ENCODE measurements around the gene EHBP1L1.
A peak's percentile ranks its signal among the peaks of the same experiment; 100 is the strongest.

Gene EHBP1L1

DNA sequence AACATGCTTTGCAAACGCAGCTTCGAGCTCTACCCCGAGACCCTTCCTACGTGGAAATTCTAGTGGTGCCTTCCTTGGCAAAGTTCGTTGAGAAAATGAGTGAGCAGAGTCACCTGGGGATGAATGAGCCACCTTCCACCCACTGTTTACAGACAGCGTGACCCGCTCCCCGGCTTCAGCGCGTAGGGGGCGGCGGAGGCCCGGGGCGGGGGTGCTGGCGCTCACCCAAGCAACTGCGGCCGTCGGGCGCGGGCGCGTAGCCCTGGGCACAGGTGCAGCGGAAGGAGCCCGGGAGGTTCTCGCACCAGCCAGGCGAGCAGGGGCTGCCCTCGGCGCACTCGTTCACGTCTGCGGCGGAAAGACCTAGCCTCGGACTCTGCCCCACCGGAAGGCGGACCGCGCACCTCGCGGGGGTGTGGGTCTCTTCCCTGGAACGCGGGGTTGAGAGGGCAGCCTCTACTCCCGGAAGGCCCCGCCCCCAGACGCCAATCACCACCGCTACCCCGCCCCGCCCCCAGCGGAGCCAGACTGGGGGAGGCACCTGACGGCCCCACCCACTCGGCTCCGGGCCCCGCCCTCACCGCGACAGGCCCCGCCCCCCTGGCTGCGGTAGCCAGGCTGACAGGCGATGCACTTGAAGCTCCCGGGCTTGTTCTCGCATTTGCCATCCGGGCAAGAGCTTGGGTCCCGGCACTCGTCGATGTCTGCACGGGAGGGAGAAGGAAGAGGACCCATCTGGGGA, 29.5 kb upstream of the EHBP1L1 start:
- peak; percentile 98 for DNase-seq (ENCODE audit: low read depth in 2 of 2, low spot score in 1 of 2)

GRCh38 chr11:65547446-65548125, 28.3 kb upstream of the EHBP1L1 start:
- peak in 1 of 2 donors; percentile 32 for DNase-seq (ENCODE audit: low read depth in 2 of 2, low spot score in 1 of 2)

- no peak for DNase-seq (ENCODE audit: low read depth in 2 of 2, low spot score in 1 of 2)
Measured at GRCh38 chr11:65548395-65548794, 27.5 kb upstream of the EHBP1L1 start.

DNA sequence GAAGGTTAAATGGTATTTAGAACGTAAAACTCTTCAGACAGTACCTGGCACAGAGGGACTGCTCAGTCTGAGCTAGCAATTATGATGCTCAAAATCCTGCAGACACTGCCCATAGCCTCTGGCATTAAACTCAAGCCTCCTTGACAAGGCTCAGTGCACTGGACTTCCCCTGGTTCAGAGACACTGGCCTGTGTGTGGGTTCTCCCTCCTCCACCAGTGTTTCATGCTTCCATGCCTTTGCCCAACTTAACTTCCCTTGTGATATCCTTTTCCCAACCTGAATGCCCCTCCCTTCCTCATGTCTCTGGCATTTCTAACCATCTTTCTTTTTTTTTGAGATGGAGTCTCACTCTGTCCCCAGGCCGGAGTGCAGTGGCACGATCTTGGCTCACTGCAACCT, 26.8 kb upstream of the EHBP1L1 start:
- DNase-seq (ENCODE audit: low read depth in 2 of 2, low spot score in 1 of 2), result no peak

- DNase-seq (ENCODE audit: low read depth in 2 of 2, low spot score in 1 of 2), result peak in 1 of 2 donors; percentile 27
Measured at GRCh38 chr11:65551572-65552387, 24.1 kb upstream of the EHBP1L1 start.

GRCh38 chr11:65552388-65552951, 23.4 kb upstream of the EHBP1L1 start:
- DNase-seq (ENCODE audit: low read depth in 2 of 2, low spot score in 1 of 2), result no peak

DNA sequence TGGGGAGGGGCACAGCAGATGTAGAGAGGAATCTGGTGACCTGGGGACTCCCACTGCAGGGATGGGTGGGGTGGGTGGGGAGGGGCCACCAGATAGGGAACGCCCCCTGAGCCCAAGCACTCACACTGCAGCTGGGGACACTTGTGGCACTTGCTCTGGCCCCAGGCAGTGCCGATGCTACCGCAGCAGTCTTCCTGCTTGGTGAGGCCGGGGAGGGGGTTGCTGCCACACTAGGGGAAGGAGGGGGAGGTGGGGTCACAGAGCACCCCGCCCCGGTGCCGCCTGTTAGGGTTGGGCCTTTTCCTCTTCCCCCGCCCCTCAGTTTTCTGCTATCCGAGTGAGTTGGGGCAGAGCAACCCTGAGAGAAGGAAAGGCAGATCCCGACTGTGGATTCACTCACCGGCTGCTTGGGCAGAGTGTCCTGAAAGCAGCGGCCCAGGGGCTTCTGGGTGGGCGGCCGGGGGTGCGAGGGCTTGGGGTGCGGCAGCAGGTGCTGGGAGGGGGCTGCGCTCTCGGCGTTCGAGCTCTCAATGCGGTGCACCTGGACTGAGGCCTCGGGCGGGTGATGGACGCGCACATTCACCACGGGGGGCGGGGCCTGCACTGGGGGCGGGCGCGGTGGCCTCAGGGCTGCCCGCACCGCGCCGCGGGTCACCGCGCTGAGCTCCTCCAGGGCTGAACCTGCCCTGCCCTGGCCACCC, 22.4 kb upstream of the EHBP1L1 start:
- peak in 1 of 2 donors; percentile 37 for DNase-seq (ENCODE audit: low read depth in 2 of 2, low spot score in 1 of 2)

GRCh38 chr11:65554057-65554818, 21.6 kb upstream of the EHBP1L1 start:
- DNase-seq (ENCODE audit: low read depth in 2 of 2, low spot score in 1 of 2), result no peak

- DNase-seq (ENCODE audit: low read depth in 2 of 2, low spot score in 1 of 2), result no peak
Measured at GRCh38 chr11:65554842-65555430, 20.9 kb upstream of the EHBP1L1 start.

DNA sequence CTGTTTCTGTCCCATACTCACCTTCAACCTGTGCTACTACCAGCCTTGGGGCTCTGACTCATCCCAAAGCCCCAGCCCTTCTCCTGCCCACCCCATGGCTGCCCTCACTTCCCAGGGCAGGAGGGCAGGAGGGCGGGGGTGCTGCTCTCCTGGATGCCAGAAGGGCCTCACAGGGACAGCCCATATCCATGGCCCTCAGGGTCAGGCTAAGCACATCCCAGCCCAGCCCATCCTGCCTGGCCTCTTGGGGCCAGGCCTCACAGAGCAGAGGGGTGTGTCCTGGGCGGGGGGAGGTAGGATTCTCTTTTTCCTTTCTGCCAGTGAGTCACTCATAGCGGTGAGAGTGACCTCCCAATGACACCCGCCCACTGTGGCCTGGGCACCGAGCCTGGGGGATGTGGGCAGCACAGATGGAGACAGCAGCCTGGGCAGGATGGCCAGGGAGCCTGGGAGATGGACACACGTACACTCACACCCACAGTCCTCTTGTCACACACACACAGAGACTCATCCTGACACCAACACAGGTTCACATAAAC, 20.1 kb upstream of the EHBP1L1 start:
- DNase-seq (ENCODE audit: low read depth in 2 of 2, low spot score in 1 of 2), result no peak

GRCh38 chr11:65556470-65557279, 19.2 kb upstream of the EHBP1L1 start:
- DNase-seq (ENCODE audit: low read depth in 2 of 2, low spot score in 1 of 2), result no peak

DNA sequence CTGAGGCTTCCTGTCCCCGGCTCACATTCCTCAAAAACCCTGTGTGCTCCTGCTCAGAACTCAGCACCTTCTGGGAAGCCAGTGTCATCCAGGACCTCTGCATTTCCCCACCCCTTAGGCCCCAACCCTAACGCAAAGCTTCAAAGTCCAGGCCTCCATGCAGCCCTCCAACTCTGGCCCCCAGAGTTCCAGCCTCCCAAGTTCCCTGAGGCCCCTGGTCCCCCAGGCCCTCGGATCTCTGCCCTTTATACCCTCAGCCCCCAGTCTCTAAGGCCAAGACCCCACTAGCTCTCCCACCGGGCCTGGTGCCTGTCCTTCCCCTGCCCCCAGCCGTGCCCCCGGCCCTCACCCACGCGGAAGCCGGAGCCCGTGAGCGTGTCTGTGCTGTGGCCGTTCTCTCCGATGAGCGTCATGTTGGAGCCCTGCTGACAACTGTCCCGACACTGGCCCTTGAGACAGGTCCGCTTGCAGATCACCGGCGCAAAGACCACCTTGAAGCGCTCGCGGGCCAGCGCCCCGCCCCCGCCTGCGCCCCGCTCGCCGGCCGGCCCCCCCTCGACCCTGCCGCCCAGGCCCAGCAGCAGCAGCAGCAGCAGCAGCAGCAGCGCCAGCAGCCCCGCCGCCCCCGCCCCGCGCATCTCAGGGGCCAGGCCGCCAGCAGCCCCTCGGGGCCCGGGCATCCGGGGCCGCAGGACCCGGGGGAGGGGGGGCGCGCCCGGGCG, 18.4 kb upstream of the EHBP1L1 start:
- no peak for DNase-seq (ENCODE audit: low read depth in 2 of 2, low spot score in 1 of 2)

DNA sequence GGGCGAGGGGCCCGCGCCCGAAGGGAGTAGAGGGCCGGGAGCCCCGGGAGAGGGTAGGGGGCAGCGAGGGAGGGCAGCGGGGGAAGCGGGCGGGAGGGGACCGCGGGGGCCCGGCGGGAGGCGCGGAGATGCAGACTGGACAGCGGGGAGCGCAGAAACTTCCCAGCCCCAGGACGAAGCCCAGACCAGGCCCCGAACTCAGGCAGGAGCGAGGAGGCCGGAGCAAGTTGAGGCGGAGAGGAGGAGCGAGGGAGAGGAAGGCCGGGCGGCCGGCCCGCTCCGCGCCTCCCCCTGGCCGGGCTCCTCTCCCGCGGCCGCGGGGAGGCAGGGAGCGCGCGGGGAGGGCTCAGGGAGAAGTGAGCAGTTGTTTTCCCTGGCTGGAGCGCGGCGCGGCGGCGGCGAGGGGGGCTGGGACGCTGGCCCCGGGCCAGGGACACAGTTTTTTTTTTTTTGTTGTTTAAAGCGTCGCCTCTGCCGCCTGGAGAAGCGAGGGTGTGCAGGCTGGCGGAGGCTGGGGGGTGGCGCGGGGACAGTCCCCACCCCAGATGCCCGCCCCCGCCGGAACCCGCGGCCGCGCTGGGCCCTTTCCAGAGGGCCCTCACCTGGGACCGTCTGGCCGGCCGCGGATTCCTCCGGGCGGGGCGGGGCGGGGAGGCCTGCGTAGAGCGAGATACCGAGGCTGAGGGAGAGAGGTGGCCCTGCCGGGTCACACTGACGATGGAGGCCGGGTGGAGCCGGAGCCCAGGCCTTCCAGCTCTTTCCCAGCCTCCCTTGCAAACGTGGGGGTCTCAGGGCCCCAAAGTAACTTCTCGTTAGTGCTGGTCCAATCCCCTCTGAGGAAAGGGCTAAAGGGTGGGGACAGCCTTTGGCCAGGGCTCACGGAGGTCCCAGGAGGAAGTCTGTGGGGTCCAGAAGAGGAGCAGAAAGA, 17.6 kb upstream of the EHBP1L1 start, which contains the start of gene LTBP3:
LTBP3 (minus strand) TSS at position 358 of the 928 bp plus-strand sequence. CDS start 400 bp downstream, outside the sequence.
- peak in 1 of 2 donors; percentile 30 for DNase-seq (ENCODE audit: low read depth in 2 of 2, low spot score in 1 of 2)

- DNase-seq (ENCODE audit: low read depth in 2 of 2, low spot score in 1 of 2), result no peak
Measured at GRCh38 chr11:65558930-65559509, 16.8 kb upstream of the EHBP1L1 start.

GRCh38 chr11:65559535-65559934, 16.3 kb upstream of the EHBP1L1 start:
- no peak for DNase-seq (ENCODE audit: low read depth in 2 of 2, low spot score in 1 of 2)

DNA sequence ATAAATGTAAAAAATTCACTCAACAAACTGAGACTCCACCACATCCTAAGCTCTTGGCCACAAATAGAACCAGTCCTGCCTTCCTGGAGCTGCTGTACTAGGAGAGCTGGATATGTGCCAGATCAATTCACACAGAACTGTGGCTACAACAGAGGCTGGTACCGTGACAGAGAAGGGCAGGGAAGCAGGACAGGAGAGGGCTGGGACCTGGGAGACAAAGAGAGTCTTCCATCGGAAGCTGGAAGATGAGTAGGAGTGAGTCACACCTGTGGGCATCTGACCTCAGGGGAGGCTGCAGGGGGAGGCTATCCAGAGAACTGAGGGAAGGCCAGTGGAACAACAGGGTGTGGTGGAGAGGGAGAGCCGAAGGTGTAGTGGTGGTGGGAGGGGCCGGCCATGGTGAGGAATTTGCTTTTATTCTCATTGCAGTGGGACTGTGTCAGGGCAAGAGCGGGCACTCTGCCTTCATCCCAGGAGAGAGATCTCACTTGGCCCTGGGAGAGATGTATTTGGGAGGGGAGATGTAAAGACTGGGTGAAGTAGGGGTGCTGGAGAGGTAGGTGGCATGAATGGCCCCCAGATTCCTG, 15.8 kb upstream of the EHBP1L1 start:
- DNase-seq (ENCODE audit: low read depth in 2 of 2, low spot score in 1 of 2), result no peak
